AG04450 (cell line): Measurements from ENCODE around the gene EIF3M. TPM values are rescaled to one million over a fixed set of nuclear protein-coding genes. Genes with fewer than 3 reads are reported as not detected.
"Not testable (repeated sequence)": the region's sequence is repeated elsewhere in the genome, so short reads cannot be mapped to it uniquely, and the experiment has no call there.

Experiments
- CTCF ChIA-PET: fragments of 300-600, 350-600 bp; formaldehyde crosslinking; extraction: SDS; loops from one replicate; lab custom pipeline; 2022; ENCODE audit warnings: antibody characterized with exemption, inconsistent platforms; lab: Charles Lee
- POLR2A ChIA-PET: fragments of 350-600 bp; formaldehyde crosslinking; extraction: SDS; loops from one replicate; lab custom pipeline; 2021; ENCODE audit warnings: antibody characterized with exemption, inconsistent platforms; lab: Yijun Ruan, JAX
- DNase-seq: peaks from one replicate; pipeline ENCODE4 v3.0.0-alpha.2; 2011; ENCODE audit warnings: low read depth, low spot score
- H3K27ac ChIP-seq: one replicate; pipeline ENCODE4 v1.5.1; 2012; ENCODE audit warnings: low read depth, low read length, control low read depth
- H3K27me3 ChIP-seq: one replicate; pipeline ENCODE4 v1.6.0; 2012; ENCODE audit warnings: low read length; ENCODE audit not compliant: control insufficient read depth, insufficient read depth
- H3K4me3 ChIP-seq: 2 replicates; pipeline ENCODE4 v1.5.1; 2011; ENCODE audit warnings: mild to moderate bottlenecking, low read depth, low read length, control low read depth
- H3K9me3 ChIP-seq: 2 replicates; pipeline ENCODE4 v1.5.1; 2012; ENCODE audit warnings: low read length; ENCODE audit not compliant: control insufficient read depth, insufficient read depth
- CTCF ChIP-seq: IDR thresholded peaks from 2 replicates; pipeline ENCODE4 v1.5.1; 2011; ENCODE audit warnings: low read depth, low read length, control low read depth, inconsistent platforms
- polyA plus RNA-seq: library from polyadenylated mRNA; depleted of rRNA; stranded (reverse); fragments of >200 nt; gene quantifications from 2 replicates; pipeline ENCODE4 v1.2.3, GENCODE V29; 2011

The EIF3M gene
- polyA plus RNA-seq, 1 experiment = 584 TPM

- DNase-seq = no peak
- no peak for TF ChIP-seq CTCF
- POLR2A ChIA-PET = no interaction called here
- no peaks in the 10 kb centered on the region; the same call in none of the 2 replicates for H3K9me3 ChIP-seq
- no peaks in the 10 kb centered on the region for H3K27me3 ChIP-seq
- H3K27ac ChIP-seq = no peak overlapping the region
- no peak overlapping the region for H3K4me3 ChIP-seq
- CTCF ChIA-PET = no interaction called here
These were observed 22.6 kb downstream of the EIF3M start for GRCh38 chr11:32606220-32606619.

- CTCF ChIA-PET, H3K27me3 ChIP-seq, POLR2A ChIA-PET, H3K4me3 ChIP-seq, H3K27ac ChIP-seq, DNase-seq, H3K9me3 ChIP-seq: not testable (repeated sequence)
These were observed 25.2 kb downstream of the EIF3M start for GRCh38 chr11:32608826-32609225.

GRCh38 chr11:32610797-32611352 is 27.2 kb downstream of the EIF3M start:
- no peak overlapping the region for H3K27ac ChIP-seq
- ChIA-PET POLR2A (no interaction called here), CTCF (no interaction called here)
- no peak overlapping the region for H3K4me3 ChIP-seq
- H3K9me3 ChIP-seq = no peaks in the 10 kb centered on the region; the same call in none of the 2 replicates
- no peak for TF ChIP-seq CTCF
- H3K27me3 ChIP-seq = no peaks in the 10 kb centered on the region
- no peak for DNase-seq

- Histone ChIP-seq H3K27me3 (no peaks in the 10 kb centered on the region), H3K9me3 (no peaks in the 10 kb centered on the region), H3K27ac (no peak overlapping the region), H3K4me3 (no peak overlapping the region)
- ChIA-PET POLR2A (no interaction called here), CTCF (no interaction called here)
- no peak for TF ChIP-seq CTCF
- DNase-seq = no peak
These were observed 30.0 kb downstream of the EIF3M start for GRCh38 chr11:32613500-32614151.

GRCh38 chr11:32615422-32615821 is 31.8 kb downstream of the EIF3M start:
- DNase-seq = no peak
- ChIA-PET POLR2A (no interaction called here), CTCF (interaction anchor here (0.7 to 1.4 kb wide), 4 partner anchors 172 to 292 kb away, joined by 3 to 6 read pairs (median 3); no protein-coding TSS in a partner anchor)
- H3K27ac ChIP-seq = no peak overlapping the region
- H3K4me3 ChIP-seq = no peak overlapping the region
- TF ChIP-seq CTCF = peak; percentile 29
- H3K9me3 ChIP-seq = no peaks in the 10 kb centered on the region
- no peaks in the 10 kb centered on the region for H3K27me3 ChIP-seq
